Measurements from ENCODE around the gene PEX26. TPM values are rescaled to one million over a fixed set of nuclear protein-coding genes. Genes with fewer than 3 reads are reported as not detected.

Gene PEX26
- total RNA-seq, 1 donor from 2014 or later = 43.5 TPM

DNA sequence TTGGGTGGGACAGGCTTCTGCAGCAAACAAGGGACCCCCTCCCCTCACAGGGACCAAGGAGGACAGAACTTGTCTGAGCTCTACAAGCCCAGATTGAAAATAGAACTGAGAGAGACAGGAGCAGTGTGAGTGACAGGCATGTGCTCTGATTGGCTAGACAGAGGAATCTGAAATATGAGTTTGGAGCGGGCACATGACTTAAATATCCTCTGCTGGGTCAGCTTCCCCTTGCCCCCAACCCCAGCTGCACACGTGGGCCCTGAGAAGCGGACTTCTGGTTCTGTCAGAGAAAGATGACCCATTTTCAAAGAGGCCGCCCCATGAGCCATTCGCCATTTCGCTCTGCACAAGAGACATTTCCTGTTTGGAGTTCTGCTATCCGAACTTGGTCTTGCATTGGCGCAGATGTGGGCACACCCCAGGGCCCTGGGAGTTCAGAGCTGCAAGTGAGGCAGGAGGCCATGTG, 38.1 kb downstream of the PEX26 start:
- no peak overlapping the region for H3K4me3 Mint-ChIP-seq (ENCODE audit: unreplicated experiment)
- H3K9me3 Mint-ChIP-seq (ENCODE audit: unreplicated experiment) = no peaks in the 10 kb centered on the region
- no peaks in the 10 kb centered on the region for H3K36me3 Mint-ChIP-seq (ENCODE audit: unreplicated experiment)
- TF ChIP-seq, protein P1, sequence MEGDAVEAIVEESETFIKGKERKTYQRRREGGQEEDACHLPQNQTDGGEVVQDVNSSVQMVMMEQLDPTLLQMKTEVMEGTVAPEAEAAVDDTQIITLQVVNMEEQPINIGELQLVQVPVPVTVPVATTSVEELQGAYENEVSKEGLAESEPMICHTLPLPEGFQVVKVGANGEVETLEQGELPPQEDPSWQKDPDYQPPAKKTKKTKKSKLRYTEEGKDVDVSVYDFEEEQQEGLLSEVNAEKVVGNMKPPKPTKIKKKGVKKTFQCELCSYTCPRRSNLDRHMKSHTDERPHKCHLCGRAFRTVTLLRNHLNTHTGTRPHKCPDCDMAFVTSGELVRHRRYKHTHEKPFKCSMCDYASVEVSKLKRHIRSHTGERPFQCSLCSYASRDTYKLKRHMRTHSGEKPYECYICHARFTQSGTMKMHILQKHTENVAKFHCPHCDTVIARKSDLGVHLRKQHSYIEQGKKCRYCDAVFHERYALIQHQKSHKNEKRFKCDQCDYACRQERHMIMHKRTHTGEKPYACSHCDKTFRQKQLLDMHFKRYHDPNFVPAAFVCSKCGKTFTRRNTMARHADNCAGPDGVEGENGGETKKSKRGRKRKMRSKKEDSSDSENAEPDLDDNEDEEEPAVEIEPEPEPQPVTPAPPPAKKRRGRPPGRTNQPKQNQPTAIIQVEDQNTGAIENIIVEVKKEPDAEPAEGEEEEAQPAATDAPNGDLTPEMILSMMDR (IDR thresholded peaks at IDR 0.05) = no peak
- peaks cover 3% of the 10 kb centered on the region for H3K4me1 Mint-ChIP-seq (ENCODE audit: unreplicated experiment)
- no peak for DNase-seq (ENCODE audit: extremely low spot score, unreplicated experiment)
- H3K27ac Mint-ChIP-seq (ENCODE audit: unreplicated experiment) = no peak overlapping the region
- H3K27me3 Mint-ChIP-seq (ENCODE audit: unreplicated experiment) = no peaks in the 10 kb centered on the region

DNA sequence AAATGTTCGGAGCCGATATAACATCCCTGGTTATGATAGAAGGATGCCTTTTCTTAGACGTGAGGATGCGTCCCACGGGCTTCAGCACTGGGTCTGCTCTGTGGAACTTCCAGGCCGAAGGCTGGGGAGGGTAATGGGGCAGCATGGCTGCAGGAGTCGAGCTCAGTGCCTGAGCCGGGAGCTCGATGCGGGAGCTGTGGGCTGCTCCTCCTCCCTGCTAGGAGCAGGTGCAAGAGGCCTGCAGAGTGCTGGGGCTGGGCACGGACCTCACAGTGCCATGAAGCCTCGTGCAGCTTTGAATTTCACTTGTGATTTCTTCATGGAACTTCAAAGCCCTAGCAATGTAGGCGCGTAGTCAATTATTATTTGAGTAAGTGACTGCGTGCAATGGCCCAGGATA, 38.8 kb downstream of the PEX26 start:
- peaks cover 2% of the 10 kb centered on the region for H3K4me1 Mint-ChIP-seq (ENCODE audit: unreplicated experiment)
- no peaks in the 10 kb centered on the region for H3K36me3 Mint-ChIP-seq (ENCODE audit: unreplicated experiment)
- TF ChIP-seq, protein P1 (IDR thresholded peaks at IDR 0.05) = no peak
- H3K27me3 Mint-ChIP-seq (ENCODE audit: unreplicated experiment) = no peaks in the 10 kb centered on the region
- H3K9me3 Mint-ChIP-seq (ENCODE audit: unreplicated experiment) = no peaks in the 10 kb centered on the region
- no peak for DNase-seq (ENCODE audit: extremely low spot score, unreplicated experiment)
- H3K27ac Mint-ChIP-seq (ENCODE audit: unreplicated experiment) = no peak overlapping the region
- no peak overlapping the region for H3K4me3 Mint-ChIP-seq (ENCODE audit: unreplicated experiment)

DNA sequence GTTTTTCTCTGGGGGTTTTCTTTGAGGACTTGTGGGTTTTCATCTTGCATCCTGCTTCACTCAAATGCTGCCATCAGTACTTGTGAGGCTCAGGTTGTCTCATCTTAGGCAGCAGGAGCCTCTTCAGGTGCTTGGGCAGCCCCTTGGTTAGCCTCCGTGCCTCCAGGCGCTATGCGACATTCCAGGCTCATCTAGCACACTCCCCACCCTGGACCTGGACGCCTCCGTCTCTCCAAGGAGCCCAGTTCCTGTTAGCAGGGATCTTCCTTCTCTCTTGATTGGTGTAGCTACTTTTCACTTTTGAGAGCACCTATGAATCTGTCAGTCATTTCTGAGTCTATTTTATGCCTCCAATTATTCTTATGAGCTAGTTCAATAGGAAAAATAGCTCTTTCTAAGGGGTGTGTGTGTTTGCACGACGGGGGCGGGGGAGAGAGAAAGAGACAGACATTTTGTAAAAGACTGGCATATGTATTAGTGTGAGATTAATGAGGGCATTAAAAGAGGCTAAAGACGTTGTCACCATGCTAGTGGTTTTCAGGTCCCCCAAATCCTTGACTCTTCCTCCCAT, 40.6 kb downstream of the PEX26 start:
- Mint-ChIP-seq H3K9me3 (ENCODE audit: unreplicated experiment) (no peaks in the 10 kb centered on the region), H3K27me3 (ENCODE audit: unreplicated experiment) (no peaks in the 10 kb centered on the region), H3K27ac (ENCODE audit: unreplicated experiment) (no peak overlapping the region), H3K4me3 (ENCODE audit: unreplicated experiment) (no peak overlapping the region), H3K4me1 (ENCODE audit: unreplicated experiment) (peaks cover 2% of the 10 kb centered on the region), H3K36me3 (ENCODE audit: unreplicated experiment) (no peaks in the 10 kb centered on the region)
- TF ChIP-seq, protein P1 (IDR thresholded peaks at IDR 0.05) = no peak
- DNase-seq (ENCODE audit: extremely low spot score, unreplicated experiment) = no peak

DNA sequence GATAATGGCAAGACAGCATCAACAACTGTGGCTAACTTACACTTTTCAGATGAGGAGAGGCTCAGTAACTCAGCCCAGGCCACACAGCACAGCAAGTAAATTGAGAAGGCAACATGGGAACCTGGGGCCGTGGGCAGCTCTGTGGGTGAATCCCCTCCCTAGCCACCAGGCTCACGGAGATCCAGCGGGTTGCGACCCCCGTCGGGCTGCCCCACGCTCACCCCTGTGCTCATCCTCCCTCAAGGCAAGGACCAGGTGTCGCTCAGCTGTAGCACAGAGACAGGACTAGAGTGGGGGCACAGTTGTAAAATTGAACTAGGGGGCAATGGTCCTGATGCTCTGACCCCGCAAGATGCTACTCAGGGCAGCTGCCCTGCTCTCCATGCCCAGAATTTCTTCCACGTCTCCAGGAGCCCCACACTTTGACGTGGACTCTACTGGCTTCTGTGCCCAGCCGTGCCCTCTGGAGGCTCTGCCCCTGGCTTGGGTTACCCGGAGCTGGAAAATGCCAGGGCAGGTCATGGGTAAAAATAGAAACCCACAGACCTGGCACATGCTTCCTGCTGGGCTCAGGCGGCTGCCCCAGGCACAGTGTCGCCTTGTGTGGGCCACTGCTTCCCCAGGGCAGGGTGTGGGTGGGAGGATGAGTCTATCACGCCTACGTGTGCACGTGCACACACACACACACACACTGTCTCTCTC, 41.8 kb downstream of the PEX26 start:
- Mint-ChIP-seq H3K4me1 (ENCODE audit: unreplicated experiment) (peaks cover 2% of the 10 kb centered on the region), H3K27me3 (ENCODE audit: unreplicated experiment) (no peaks in the 10 kb centered on the region), H3K9me3 (ENCODE audit: unreplicated experiment) (no peaks in the 10 kb centered on the region), H3K27ac (ENCODE audit: unreplicated experiment) (no peak overlapping the region), H3K36me3 (ENCODE audit: unreplicated experiment) (peaks cover 4% of the 10 kb centered on the region), H3K4me3 (ENCODE audit: unreplicated experiment) (no peak overlapping the region)
- TF ChIP-seq, protein P1 (IDR thresholded peaks at IDR 0.05) = no peak
- DNase-seq (ENCODE audit: extremely low spot score, unreplicated experiment) = no peak

DNA sequence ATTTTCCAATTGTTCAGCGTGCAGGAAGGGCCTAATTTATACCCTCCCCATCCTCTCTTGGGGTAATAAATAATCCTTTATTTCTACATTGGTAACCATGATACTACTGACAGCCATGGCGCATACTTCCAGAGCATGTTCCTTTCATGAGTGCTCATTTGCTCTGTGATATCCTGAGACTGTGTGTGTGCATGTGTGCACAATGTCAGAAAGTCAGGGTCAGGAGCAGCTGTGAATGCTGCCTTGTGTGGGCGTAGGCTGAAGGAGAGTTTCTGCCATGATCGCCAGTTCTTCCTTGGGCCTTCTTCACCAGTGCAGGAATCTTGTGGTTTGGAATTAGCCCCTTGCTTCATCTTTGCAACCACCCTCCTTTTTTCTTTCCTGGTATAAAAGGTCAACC, 43.1 kb downstream of the PEX26 start:
- DNase-seq (ENCODE audit: extremely low spot score, unreplicated experiment) = no peak
- Mint-ChIP-seq H3K27ac (ENCODE audit: unreplicated experiment) (no peak overlapping the region), H3K36me3 (ENCODE audit: unreplicated experiment) (peaks cover 4% of the 10 kb centered on the region), H3K27me3 (ENCODE audit: unreplicated experiment) (no peaks in the 10 kb centered on the region), H3K9me3 (ENCODE audit: unreplicated experiment) (no peaks in the 10 kb centered on the region), H3K4me1 (ENCODE audit: unreplicated experiment) (no peaks in the 10 kb centered on the region), H3K4me3 (ENCODE audit: unreplicated experiment) (no peak overlapping the region)
- TF ChIP-seq, protein P1 (IDR thresholded peaks at IDR 0.05) = no peak

Measured in osteocyte (in vitro differentiated cells).